IPS-20b (cell line): ENCODE data around the gene SLC9A9.

ENCODE experiments used
- H3K27ac ChIP-seq: one replicate; pipeline ENCODE4 v1.5.1; 2013; ENCODE audit warnings: low read length
- H3K27me3 ChIP-seq: 2 replicates; pipeline ENCODE4 v1.6.1; 2013; ENCODE audit warnings: mild to moderate bottlenecking, low read length, inconsistent platforms; ENCODE audit not compliant: insufficient read depth
- H3K36me3 ChIP-seq: 2 replicates; pipeline ENCODE4 v1.6.1; 2013; ENCODE audit warnings: low read depth, mild to moderate bottlenecking, inconsistent platforms, low read length, moderate library complexity; ENCODE audit not compliant: insufficient read depth
- H3K4me1 ChIP-seq: 2 replicates; pipeline ENCODE4 v1.6.1; 2013; ENCODE audit warnings: mild to moderate bottlenecking, control low read depth, inconsistent platforms, low read length, moderate library complexity; ENCODE audit not compliant: insufficient read depth
- H3K4me3 ChIP-seq: 2 replicates; pipeline ENCODE4 v1.5.1; 2013; ENCODE audit warnings: mild to moderate bottlenecking, low read length, inconsistent platforms
- H3K9ac ChIP-seq: 2 replicates; pipeline ENCODE4 v1.6.1; 2013; ENCODE audit warnings: low read depth, mild to moderate bottlenecking, inconsistent platforms, low read length, moderate library complexity
- H3K9me3 ChIP-seq: 2 replicates; pipeline ENCODE4 v1.6.1; 2013; ENCODE audit warnings: mild to moderate bottlenecking, low read depth, low read length, inconsistent platforms; ENCODE audit not compliant: insufficient read depth

Gene SLC9A9

GRCh38 chr3:143228405-143228804 lies 619.9 kb downstream of the SLC9A9 start:
- no peaks in the 10 kb centered on the region for H3K36me3 ChIP-seq
- H3K4me1 ChIP-seq: no peaks in the 10 kb centered on the region
- no peak overlapping the region for H3K27ac ChIP-seq
- H3K9ac ChIP-seq: no peak overlapping the region
- H3K27me3 ChIP-seq: no peaks in the 10 kb centered on the region
- no peak overlapping the region for H3K4me3 ChIP-seq
- no peaks in the 10 kb centered on the region for H3K9me3 ChIP-seq

- Histone ChIP-seq H3K36me3 (no peaks in the 10 kb centered on the region), H3K27ac (no peak overlapping the region), H3K27me3 (no peaks in the 10 kb centered on the region), H3K9me3 (no peaks in the 10 kb centered on the region), H3K9ac (no peak overlapping the region), H3K4me3 (no peak overlapping the region), H3K4me1 (no peaks in the 10 kb centered on the region)
These were observed 621.5 kb downstream of the SLC9A9 start for GRCh38 chr3:143226678-143227291.

- no peaks in the 10 kb centered on the region for H3K9me3 ChIP-seq
- H3K27ac ChIP-seq: no peak overlapping the region
- no peaks in the 10 kb centered on the region for H3K36me3 ChIP-seq
- no peaks in the 10 kb centered on the region for H3K4me1 ChIP-seq
- no peak overlapping the region for H3K4me3 ChIP-seq
- H3K27me3 ChIP-seq: no peaks in the 10 kb centered on the region
- H3K9ac ChIP-seq: no peak overlapping the region
These were observed 623.6 kb downstream of the SLC9A9 start for GRCh38 chr3:143224716-143225115.

GRCh38 chr3:143222981-143223380 lies 625.3 kb downstream of the SLC9A9 start:
- Histone ChIP-seq H3K4me3 (no peak overlapping the region), H3K9me3 (no peaks in the 10 kb centered on the region), H3K9ac (no peak overlapping the region), H3K36me3 (no peaks in the 10 kb centered on the region), H3K27ac (no peak overlapping the region), H3K27me3 (no peaks in the 10 kb centered on the region), H3K4me1 (peaks cover 7% of the 10 kb centered on the region; the same call in 1 of the 2 replicates)

- H3K36me3 ChIP-seq: no peaks in the 10 kb centered on the region
- H3K27me3 ChIP-seq: no peaks in the 10 kb centered on the region
- no peak overlapping the region for H3K4me3 ChIP-seq
- H3K9ac ChIP-seq: no peak overlapping the region
- H3K9me3 ChIP-seq: no peaks in the 10 kb centered on the region
- H3K27ac ChIP-seq: no peak overlapping the region
- peaks cover 7% of the 10 kb centered on the region; the same call in 1 of the 2 replicates for H3K4me1 ChIP-seq
These were observed 625.8 kb downstream of the SLC9A9 start for GRCh38 chr3:143222505-143222904.

- Histone ChIP-seq H3K27ac (no peak overlapping the region), H3K4me1 (peaks cover 7% of the 10 kb centered on the region; the same call in 1 of the 2 replicates), H3K36me3 (no peaks in the 10 kb centered on the region), H3K9me3 (no peaks in the 10 kb centered on the region), H3K27me3 (no peaks in the 10 kb centered on the region), H3K9ac (no peak overlapping the region), H3K4me3 (no peak overlapping the region)
These were observed 626.8 kb downstream of the SLC9A9 start for GRCh38 chr3:143221446-143221845.

GRCh38 chr3:143220741-143221140 lies 627.5 kb downstream of the SLC9A9 start:
- H3K4me1 ChIP-seq: peaks cover 7% of the 10 kb centered on the region; the same call in 1 of the 2 replicates
- H3K9ac ChIP-seq: no peak overlapping the region
- no peaks in the 10 kb centered on the region for H3K27me3 ChIP-seq
- H3K4me3 ChIP-seq: no peak overlapping the region
- H3K9me3 ChIP-seq: no peaks in the 10 kb centered on the region
- H3K27ac ChIP-seq: no peak overlapping the region
- H3K36me3 ChIP-seq: no peaks in the 10 kb centered on the region

GRCh38 chr3:143218166-143218835 lies 630.0 kb downstream of the SLC9A9 start:
- Histone ChIP-seq H3K4me3 (no peak overlapping the region), H3K27ac (no peak overlapping the region), H3K9me3 (no peaks in the 10 kb centered on the region), H3K9ac (no peak overlapping the region), H3K27me3 (no peaks in the 10 kb centered on the region), H3K36me3 (no peaks in the 10 kb centered on the region), H3K4me1 (peaks cover 7% of the 10 kb centered on the region; the same call in 1 of the 2 replicates)

GRCh38 chr3:143217283-143217682 lies 631.0 kb downstream of the SLC9A9 start:
- Histone ChIP-seq H3K9me3 (no peaks in the 10 kb centered on the region), H3K27ac (no peak overlapping the region), H3K36me3 (no peaks in the 10 kb centered on the region), H3K4me3 (no peak overlapping the region), H3K9ac (no peak overlapping the region), H3K4me1 (peaks cover 7% of the 10 kb centered on the region; the same call in 1 of the 2 replicates), H3K27me3 (no peaks in the 10 kb centered on the region)

GRCh38 chr3:143216709-143217182 lies 631.5 kb downstream of the SLC9A9 start:
- Histone ChIP-seq H3K27ac (no peak overlapping the region), H3K9ac (no peak overlapping the region), H3K4me3 (no peak overlapping the region), H3K9me3 (no peaks in the 10 kb centered on the region), H3K36me3 (no peaks in the 10 kb centered on the region), H3K4me1 (peaks cover 7% of the 10 kb centered on the region; the same call in 1 of the 2 replicates), H3K27me3 (no peaks in the 10 kb centered on the region)
